ENCODE data around the gene PHC2.

Gene PHC2

DNA sequence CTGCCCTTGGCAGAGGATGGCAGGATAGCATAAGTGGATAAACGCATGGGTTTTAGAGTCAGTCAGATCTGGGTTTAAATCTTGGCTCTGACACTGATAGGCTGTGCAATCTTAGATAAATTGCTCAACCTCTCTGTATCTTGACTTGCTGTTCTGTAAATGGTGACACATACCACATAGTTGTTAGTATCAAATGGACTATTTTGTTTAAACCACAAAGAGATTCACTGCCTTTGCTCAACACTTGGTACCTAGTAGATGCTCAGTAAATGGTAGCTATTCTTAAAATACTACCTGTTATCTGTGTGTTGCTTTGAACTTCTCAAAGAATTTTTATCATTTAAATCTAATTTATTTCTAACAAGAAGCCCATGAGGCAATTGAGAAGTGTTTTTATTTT, 70.5 kb downstream of the PHC2 start:
- H3K4me3 ChIP-seq (ENCODE audit: control insufficient read depth, low read depth, low read length): no peak overlapping the region
- TF ChIP-seq, protein P1, sequence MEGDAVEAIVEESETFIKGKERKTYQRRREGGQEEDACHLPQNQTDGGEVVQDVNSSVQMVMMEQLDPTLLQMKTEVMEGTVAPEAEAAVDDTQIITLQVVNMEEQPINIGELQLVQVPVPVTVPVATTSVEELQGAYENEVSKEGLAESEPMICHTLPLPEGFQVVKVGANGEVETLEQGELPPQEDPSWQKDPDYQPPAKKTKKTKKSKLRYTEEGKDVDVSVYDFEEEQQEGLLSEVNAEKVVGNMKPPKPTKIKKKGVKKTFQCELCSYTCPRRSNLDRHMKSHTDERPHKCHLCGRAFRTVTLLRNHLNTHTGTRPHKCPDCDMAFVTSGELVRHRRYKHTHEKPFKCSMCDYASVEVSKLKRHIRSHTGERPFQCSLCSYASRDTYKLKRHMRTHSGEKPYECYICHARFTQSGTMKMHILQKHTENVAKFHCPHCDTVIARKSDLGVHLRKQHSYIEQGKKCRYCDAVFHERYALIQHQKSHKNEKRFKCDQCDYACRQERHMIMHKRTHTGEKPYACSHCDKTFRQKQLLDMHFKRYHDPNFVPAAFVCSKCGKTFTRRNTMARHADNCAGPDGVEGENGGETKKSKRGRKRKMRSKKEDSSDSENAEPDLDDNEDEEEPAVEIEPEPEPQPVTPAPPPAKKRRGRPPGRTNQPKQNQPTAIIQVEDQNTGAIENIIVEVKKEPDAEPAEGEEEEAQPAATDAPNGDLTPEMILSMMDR (conservative IDR thresholded peaks at IDR 0.05; ENCODE audit: control insufficient read depth, insufficient read depth, low read depth, low read length): no peak
- no peak for DNase-seq (ENCODE audit: low read depth)

DNA sequence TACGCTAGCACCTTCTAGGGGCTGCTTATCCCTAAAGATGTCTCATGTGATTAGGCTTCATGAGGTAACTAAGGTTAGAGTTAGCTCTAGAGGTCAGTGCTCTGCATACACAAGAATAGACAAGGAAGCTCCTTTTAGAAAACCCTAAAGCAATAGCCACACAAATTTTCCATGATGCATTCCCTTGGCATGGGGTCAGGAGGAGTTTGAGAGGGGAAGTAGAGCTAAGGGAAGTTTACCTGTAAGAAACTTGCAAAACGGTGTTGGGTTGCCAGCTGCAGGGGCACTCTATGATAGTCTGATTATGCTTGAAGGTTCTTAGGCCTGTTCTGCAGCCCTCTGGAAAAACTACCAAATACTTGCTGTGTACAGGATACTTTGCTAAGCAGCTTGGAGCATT, 71.0 kb downstream of the PHC2 start:
- H3K4me3 ChIP-seq (ENCODE audit: control insufficient read depth, low read depth, low read length): no peak overlapping the region
- no peak for DNase-seq (ENCODE audit: low read depth)
- TF ChIP-seq, protein P1 (conservative IDR thresholded peaks at IDR 0.05; ENCODE audit: control insufficient read depth, insufficient read depth, low read depth, low read length): no peak

DNA sequence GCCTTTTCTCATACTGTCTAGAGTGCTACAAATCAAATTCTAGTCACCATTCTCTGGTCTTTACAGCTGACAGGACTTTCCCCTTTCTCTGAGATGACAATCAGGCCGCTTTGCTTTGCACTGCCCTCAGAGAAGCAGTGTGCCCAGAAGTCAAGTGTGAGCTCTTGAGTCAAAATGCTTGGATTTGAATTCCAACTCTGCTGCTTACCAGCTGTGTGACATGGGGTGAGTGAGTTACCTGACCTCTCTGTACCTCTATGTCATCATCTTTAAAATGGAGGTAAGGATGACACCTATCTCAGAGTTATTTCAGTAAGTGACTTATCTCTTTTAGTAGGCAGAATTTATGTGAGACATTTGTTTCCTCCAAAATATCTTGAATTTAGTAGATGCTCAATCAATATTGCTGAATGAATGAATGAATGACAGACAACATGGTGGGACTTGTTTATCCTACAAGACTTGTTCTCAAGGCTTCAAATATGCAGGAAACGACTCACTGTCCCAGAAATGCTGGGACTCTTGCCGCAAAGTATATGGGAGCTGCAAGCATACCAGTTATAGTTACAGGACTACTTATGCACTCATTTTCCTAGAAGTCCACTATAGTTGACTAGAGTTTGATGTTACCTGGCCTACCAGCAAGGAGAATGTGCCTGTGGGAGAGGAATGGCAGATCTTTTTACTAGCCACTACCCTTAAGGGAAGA, 71.9 kb downstream of the PHC2 start:
- DNase-seq (ENCODE audit: low read depth): no peak
- no peak overlapping the region for H3K4me3 ChIP-seq (ENCODE audit: control insufficient read depth, low read depth, low read length)
- TF ChIP-seq, protein P1 (conservative IDR thresholded peaks at IDR 0.05; ENCODE audit: control insufficient read depth, insufficient read depth, low read depth, low read length): no peak

DNA sequence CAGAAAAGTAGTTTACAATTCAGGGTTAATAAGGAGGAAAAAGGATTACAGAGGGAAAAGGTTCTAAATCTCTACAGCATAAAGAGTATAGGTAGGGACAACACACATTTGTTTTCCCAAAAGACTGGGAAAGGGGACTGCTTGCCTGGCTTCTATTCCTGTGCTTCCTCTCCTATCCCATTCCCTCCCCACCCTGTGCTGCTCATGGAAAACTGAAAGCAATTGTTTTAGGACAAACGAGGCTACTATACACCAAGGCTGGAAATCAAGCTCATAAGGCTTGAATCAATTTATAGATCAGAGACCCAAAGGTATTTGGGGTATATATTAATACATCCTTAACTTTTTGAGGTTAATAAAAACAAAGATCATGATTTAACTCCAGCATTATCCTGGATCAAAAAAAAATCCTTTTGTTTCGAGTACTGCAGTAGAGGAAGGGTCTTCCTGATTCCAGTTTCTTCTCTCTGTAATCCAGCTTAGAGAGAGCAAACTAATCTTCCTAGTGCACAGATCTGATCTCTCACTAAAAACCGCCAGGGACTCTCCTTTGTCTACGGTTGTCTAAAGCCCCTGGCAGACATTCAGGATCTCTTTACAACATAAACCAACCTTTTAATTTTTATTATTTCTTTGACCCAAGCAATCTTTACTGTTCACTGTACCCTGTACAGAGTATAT, 72.6 kb downstream of the PHC2 start:
- TF ChIP-seq, protein P1 (conservative IDR thresholded peaks at IDR 0.05; ENCODE audit: control insufficient read depth, insufficient read depth, low read depth, low read length): no peak
- no peak overlapping the region for H3K4me3 ChIP-seq (ENCODE audit: control insufficient read depth, low read depth, low read length)
- no peak for DNase-seq (ENCODE audit: low read depth)

DNA sequence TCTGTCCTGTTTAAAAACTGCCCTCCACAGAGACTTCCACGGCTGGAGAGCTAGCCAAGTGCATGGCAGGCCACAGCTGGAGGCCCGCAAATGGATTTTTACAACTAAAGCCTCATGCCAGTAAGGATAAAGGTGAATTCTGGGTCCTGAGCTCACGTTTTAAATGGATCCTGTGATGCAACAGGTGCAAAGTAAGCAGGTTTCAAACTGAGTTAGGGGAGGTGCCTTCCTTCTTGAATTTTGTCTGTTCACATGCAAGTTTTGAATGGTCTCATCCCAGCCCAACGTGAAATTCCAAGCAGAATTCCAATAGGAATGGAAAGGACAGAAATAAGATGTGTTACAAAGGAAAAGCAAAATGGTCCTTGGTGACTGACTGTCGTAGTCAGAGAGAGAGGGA, 73.8 kb downstream of the PHC2 start:
- TF ChIP-seq, protein P1 (conservative IDR thresholded peaks at IDR 0.05; ENCODE audit: control insufficient read depth, insufficient read depth, low read depth, low read length): no peak
- no peak for DNase-seq (ENCODE audit: low read depth)

DNA sequence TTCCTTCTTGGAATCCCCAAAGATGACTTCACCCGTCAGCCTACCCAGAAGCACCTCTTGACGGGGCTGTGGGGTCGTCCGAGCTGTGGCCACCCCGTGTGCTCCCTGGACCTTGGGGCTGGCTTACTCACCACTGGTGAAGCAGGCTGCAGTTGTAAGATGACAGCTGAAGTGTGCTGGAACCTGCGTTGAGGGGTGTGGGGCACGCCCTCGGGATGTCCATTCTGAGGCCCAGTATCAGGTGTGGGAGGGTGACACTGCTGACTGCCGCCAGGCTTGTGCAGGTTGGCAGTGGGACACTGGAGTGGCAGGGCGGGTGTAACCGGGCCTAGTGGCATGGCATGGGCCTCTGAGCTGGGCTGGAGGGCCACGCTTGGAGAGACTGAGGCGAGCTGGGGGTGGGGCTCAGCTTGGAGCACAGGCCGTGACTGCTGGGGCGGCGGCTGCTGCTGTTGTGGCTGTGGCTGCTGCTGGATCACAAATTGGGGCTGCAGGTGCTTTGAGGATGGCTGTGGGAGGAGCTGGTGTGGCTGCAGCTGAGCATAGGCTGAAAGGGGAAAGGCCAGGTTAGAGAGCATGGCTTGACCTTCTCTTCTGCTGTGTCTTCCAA, 76.1 kb downstream of the PHC2 start:
- TF ChIP-seq, protein P1 (conservative IDR thresholded peaks at IDR 0.05; ENCODE audit: control insufficient read depth, insufficient read depth, low read depth, low read length): no peak
- no peak for DNase-seq (ENCODE audit: low read depth)
- H3K4me3 ChIP-seq (ENCODE audit: control insufficient read depth, low read depth, low read length): no peak overlapping the region

More for the DNA sequence above, 73.8 kb downstream of the PHC2 start:
- H3K4me3 ChIP-seq (ENCODE audit: control insufficient read depth, low read depth, low read length): no peak overlapping the region

Data from fibroblast of mammary gland (primary cell).